ENCODE results near the gene APOC3. TPM values are rescaled to one million over a fixed set of nuclear protein-coding genes. Genes with fewer than 3 reads are reported as not detected.

APOC3 gene
- total and polyA plus RNA-seq, 2 donors (not counting 1 experiment from before 2014, with no cell fraction given): not detected

- peaks cover 5% of the 10 kb centered on the region for H3K4me1 ChIP-seq (ENCODE audit: control insufficient read depth, extremely low read depth, insufficient read depth, low read length)
- no peak overlapping the region for H3K4me3 ChIP-seq (replicated peaks in 1 of 4; ENCODE audit: control extremely low read depth in 1 of 4, insufficient read depth in 1 of 4, low read depth in 3 of 4, low read length in 4 of 4)
- H3K27ac ChIP-seq (ENCODE audit: insufficient read depth, low read length): no peak overlapping the region
- peaks cover 3% of the 10 kb centered on the region for H3K36me3 ChIP-seq (ENCODE audit: control insufficient read depth, insufficient read depth, low read length)
- H3K27me3 ChIP-seq (ENCODE audit: control insufficient read depth, insufficient read depth, low read length): no peaks in the 10 kb centered on the region
- no peak overlapping the region for H3K4me2 ChIP-seq (ENCODE audit: extremely low read depth, insufficient read depth, low read length)
- H4K20me1 ChIP-seq (ENCODE audit: control insufficient read depth, extremely low read depth, insufficient read depth, low read length): no peaks in the 10 kb centered on the region
- H3K79me2 ChIP-seq (ENCODE audit: control insufficient read depth, insufficient read depth, low read length): no peaks in the 10 kb centered on the region
- no peak overlapping the region for H3K9ac ChIP-seq (ENCODE audit: insufficient read depth, low read length)
- DNase-seq (ENCODE audit: low read depth in 2 of 2): no peak
- no peak overlapping the region for H2AFZ ChIP-seq (ENCODE audit: low read length)
- no peaks in the 10 kb centered on the region for H3K9me3 ChIP-seq (ENCODE audit: control insufficient read depth, insufficient read depth, low read depth, low read length)
- no peak for TF ChIP-seq EZH2 (IDR thresholded peaks at IDR 0.05; ENCODE audit: low read length, missing control alignments)
- no peak for TF ChIP-seq CTCF (conservative IDR thresholded peaks at IDR 0.05 in 1 of 2, IDR thresholded peaks at IDR 0.05 in 1 of 2; ENCODE audit: low read depth in 1 of 2, low read length in 2 of 2)
Observed at GRCh38 chr11:116876656-116877055, 46.9 kb downstream of the APOC3 start.

GRCh38 chr11:116879800-116880625 is 50.3 kb downstream of the APOC3 start:
- Histone ChIP-seq H3K79me2 (ENCODE audit: control insufficient read depth, insufficient read depth, low read length) (no peaks in the 10 kb centered on the region), H3K27ac (ENCODE audit: insufficient read depth, low read length) (no peak overlapping the region), H3K27me3 (ENCODE audit: control insufficient read depth, insufficient read depth, low read length) (no peaks in the 10 kb centered on the region), H3K4me3 (replicated peaks in 1 of 4; ENCODE audit: control extremely low read depth in 1 of 4, insufficient read depth in 1 of 4, low read depth in 3 of 4, low read length in 4 of 4) (no peak overlapping the region), H3K4me1 (ENCODE audit: control insufficient read depth, extremely low read depth, insufficient read depth, low read length) (peaks cover 5% of the 10 kb centered on the region), H3K36me3 (ENCODE audit: control insufficient read depth, insufficient read depth, low read length) (peaks cover under 1% of the 10 kb centered on the region), H3K9ac (ENCODE audit: insufficient read depth, low read length) (no peak overlapping the region), H4K20me1 (ENCODE audit: control insufficient read depth, extremely low read depth, insufficient read depth, low read length) (no peaks in the 10 kb centered on the region), H3K4me2 (ENCODE audit: extremely low read depth, insufficient read depth, low read length) (peak overlapping the region; percentile 15), H3K9me3 (ENCODE audit: control insufficient read depth, insufficient read depth, low read depth, low read length) (no peaks in the 10 kb centered on the region), H2AFZ (ENCODE audit: low read length) (no peak overlapping the region)
- TF ChIP-seq EZH2 (IDR thresholded peaks at IDR 0.05; ENCODE audit: low read length, missing control alignments): no peak
- TF ChIP-seq CTCF (conservative IDR thresholded peaks at IDR 0.05 in 1 of 2, IDR thresholded peaks at IDR 0.05 in 1 of 2; ENCODE audit: low read depth in 1 of 2, low read length in 2 of 2): peak; percentile 74 to 78
- peak; percentile 68 to 90 for DNase-seq (ENCODE audit: low read depth in 2 of 2)

GRCh38 chr11:116881143-116881542 is 51.4 kb downstream of the APOC3 start:
- Histone ChIP-seq H3K36me3 (ENCODE audit: control insufficient read depth, insufficient read depth, low read length) (no peaks in the 10 kb centered on the region), H3K4me1 (ENCODE audit: control insufficient read depth, extremely low read depth, insufficient read depth, low read length) (peaks cover 8% of the 10 kb centered on the region), H3K27me3 (ENCODE audit: control insufficient read depth, insufficient read depth, low read length) (no peaks in the 10 kb centered on the region), H4K20me1 (ENCODE audit: control insufficient read depth, extremely low read depth, insufficient read depth, low read length) (no peaks in the 10 kb centered on the region), H3K4me2 (ENCODE audit: extremely low read depth, insufficient read depth, low read length) (no peak overlapping the region), H2AFZ (ENCODE audit: low read length) (no peak overlapping the region), H3K9ac (ENCODE audit: insufficient read depth, low read length) (no peak overlapping the region), H3K9me3 (ENCODE audit: control insufficient read depth, insufficient read depth, low read depth, low read length) (no peaks in the 10 kb centered on the region), H3K4me3 (replicated peaks in 1 of 4; ENCODE audit: control extremely low read depth in 1 of 4, insufficient read depth in 1 of 4, low read depth in 3 of 4, low read length in 4 of 4) (no peak overlapping the region), H3K27ac (ENCODE audit: insufficient read depth, low read length) (no peak overlapping the region), H3K79me2 (ENCODE audit: control insufficient read depth, insufficient read depth, low read length) (no peaks in the 10 kb centered on the region)
- no peak for TF ChIP-seq CTCF (conservative IDR thresholded peaks at IDR 0.05 in 1 of 2, IDR thresholded peaks at IDR 0.05 in 1 of 2; ENCODE audit: low read depth in 1 of 2, low read length in 2 of 2)
- TF ChIP-seq EZH2 (IDR thresholded peaks at IDR 0.05; ENCODE audit: low read length, missing control alignments): no peak
- no peak for DNase-seq (ENCODE audit: low read depth in 2 of 2)

Measured in fibroblast of lung (primary cell).